Skin epidermis (tissue), 12 donors: ENCODE data around the gene FOXK2.
"Not testable (repeated sequence)": the region's sequence is repeated elsewhere in the genome, so short reads cannot be mapped to it uniquely, and the experiment has no call there.

ENCODE experiments used
- H3K27ac ChIP-seq, 21 experiments: fragments of 200-600 bp; sonication (generic) in 11 of 21; one replicate each; pipeline ENCODE4 v1.5.0; 2020; ENCODE audit warnings: mild to moderate bottlenecking in 3 of 21, inconsistent platforms in 2 of 21, moderate library complexity in 2 of 21
- H3K4me3 ChIP-seq, 7 experiments: fragments of 200-600 bp; sonication (generic) in 2 of 7; one replicate each; pipeline ENCODE4 v1.5.0; 2020; ENCODE audit warnings: inconsistent platforms in 2 of 7, mild to moderate bottlenecking in 2 of 7, moderate library complexity in 1 of 7

FOXK2 gene

DNA sequence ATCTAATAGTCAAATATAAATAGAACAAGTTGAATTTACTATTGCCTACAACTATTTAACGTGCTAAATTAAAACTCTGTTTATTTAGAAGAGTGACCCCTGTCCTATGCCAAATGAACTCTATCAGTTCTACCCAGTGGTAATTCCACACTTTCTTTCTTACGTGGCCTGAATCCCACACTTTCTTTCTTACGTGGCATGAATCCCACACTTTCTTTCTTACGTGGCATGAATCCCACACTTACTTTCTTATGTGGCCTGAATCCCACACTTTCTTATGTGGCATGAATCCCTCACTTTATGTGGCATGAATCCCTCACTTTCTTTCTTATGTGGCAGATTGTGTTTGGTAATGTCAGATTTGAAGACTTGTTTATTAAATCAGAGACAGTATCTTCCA is 6.2 kb downstream of the FOXK2 start:
- peak overlapping the region in 4 of 21 experiments; percentile 28 to 62 (median 42) for H3K27ac ChIP-seq

GRCh38 chr17:82527898-82528297 is 8.4 kb downstream of the FOXK2 start:
- H3K4me3 ChIP-seq, result no peak overlapping the region
- H3K27ac ChIP-seq, result peak overlapping the region in 7 of 21 experiments; percentile 0 to 76 (median 58)

More for the DNA sequence above, 6.2 kb downstream of the FOXK2 start:
- H3K4me3 ChIP-seq, result no peak overlapping the region

GRCh38 chr17:82528484-82529265 is 9.1 kb downstream of the FOXK2 start:
- no peak overlapping the region for H3K4me3 ChIP-seq

DNA sequence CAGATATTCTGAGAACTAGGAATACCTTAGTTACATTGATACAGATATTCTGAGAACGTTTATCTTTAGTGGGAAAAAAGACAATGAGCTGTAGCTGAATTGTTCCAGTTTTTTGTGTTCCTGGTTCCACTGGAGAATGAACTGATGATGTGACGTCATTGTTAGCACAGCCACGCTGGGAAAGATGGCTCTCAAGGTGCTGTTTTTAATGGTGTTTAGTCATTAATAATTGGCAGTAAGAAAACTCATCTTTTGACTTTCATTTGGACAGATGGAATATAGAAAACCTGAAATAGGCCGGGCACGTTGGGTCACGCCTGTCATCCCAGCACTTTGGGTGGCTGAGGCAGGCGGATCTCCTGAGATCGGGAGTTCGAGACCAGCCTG is 10.4 kb downstream of the FOXK2 start:
- Histone ChIP-seq H3K27ac (peak overlapping the region in 9 of 21 experiments; percentile 13 to 67 (median 45)), H3K4me3 (no peak overlapping the region)

More at GRCh38 chr17:82528484-82529265, 9.1 kb downstream of the FOXK2 start:
- H3K27ac ChIP-seq, result peak overlapping the region in 14 of 21 experiments; percentile 8 to 76 (median 52)

DNA sequence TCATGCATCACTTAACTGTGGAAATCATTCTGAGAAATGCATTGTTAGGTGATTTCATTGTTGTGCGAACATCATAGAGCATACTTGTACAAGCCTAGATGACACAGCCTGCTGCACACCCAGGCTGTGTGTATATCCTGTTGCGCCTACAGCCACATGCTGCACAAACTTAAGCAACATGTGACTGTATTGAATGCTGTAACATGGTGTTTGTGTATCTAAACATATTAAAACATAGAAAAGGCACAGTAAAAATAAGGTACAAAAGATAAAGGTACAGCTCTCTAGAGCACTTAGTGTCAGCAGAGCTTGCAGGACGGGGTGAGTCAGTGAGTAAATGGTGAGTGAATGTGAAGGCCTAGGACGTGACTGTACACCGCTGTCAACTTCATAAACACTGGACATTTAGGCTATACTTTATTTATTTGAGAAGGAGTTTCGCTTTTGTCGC is 11.9 kb downstream of the FOXK2 start:
- H3K27ac ChIP-seq, result peak overlapping the region in 6 of 21 experiments; percentile 8 to 54 (median 32)
- no peak overlapping the region for H3K4me3 ChIP-seq

DNA sequence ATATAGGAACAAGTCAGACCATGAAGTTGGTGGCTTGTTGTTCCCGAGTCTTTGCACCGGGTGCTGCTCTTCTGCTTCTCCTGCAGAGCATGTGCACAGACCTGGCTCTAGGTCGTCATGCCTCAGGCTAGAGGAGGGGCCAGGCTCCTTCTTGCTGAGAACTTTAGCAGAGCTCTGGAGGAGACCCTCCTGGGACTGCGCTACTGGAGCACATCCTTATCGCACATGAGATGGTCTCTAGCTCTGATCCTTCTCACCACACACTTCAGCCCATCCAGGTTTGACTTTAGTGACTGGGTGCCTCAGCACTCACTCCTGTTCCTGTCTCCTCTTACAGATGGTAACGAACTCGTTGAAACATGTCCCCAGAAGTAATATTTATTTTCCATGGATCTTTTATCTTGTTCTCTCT is 14.9 kb downstream of the FOXK2 start:
- Histone ChIP-seq H3K27ac (peak overlapping the region in 14 of 21 experiments; percentile 1 to 89 (median 81)), H3K4me3 (no peak overlapping the region)

DNA sequence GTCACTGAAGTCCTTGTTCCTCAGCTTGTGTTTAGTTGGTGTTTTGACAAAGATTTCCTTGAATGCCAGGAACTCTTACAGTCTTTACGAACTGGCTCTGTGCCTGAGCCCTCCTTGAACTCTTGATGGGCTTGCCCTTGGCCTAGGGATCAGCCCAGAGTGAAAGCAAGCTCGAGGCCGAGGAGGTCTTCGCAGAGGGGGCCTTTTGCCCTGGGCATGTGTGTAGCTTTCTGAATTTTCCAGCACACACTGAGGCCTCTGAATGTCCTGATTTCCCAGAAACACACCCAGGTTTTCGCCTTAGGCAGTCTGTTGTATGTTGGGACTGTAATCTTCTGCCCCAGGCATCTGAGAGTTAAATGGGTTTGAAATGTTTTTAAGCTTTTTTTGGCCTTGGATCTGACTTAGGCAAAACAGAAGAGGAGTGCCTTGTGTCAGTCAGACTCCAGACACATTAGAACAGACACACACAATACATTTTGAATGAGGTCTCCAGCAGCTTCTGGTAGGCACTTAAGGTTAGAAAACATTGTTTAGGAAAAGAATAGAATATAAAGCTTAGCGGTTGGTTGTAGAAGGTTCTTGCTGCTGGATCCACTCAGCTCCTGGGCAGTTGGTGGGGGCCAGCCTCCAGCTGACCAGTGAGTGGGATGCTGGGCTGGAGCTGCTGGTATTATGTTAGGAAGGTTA is 17.1 kb downstream of the FOXK2 start:
- peak overlapping the region in 20 of 21 experiments; percentile 57 to 89 (median 82) for H3K27ac ChIP-seq
- no peak overlapping the region for H3K4me3 ChIP-seq

DNA sequence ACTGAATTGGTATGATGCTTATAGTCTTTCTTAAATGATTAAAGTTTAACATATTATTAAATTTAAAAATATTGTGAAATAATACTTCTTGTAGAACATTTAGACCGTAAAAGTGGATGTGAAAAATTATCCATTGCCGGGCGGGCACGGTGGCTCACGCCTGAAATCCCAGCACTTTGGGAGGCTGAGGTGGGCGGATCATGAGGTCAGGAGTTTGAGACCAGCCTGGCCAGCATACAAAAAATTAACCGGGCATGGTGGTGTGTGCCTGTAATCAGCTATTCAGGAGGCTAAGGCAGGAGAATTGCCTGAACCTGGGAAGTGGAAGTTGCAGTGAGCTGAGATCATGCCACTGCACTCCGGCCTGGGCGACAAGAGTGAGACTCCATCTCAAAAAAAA is 17.7 kb downstream of the FOXK2 start:
- peak overlapping the region in 19 of 21 experiments; percentile 57 to 89 (median 82) for H3K27ac ChIP-seq
- not testable (repeated sequence) for H3K4me3 ChIP-seq

GRCh38 chr17:82539076-82539475 is 19.5 kb downstream of the FOXK2 start:
- H3K4me3 ChIP-seq, result not testable (repeated sequence)
- H3K27ac ChIP-seq, result peak overlapping the region in 7 of 21 experiments; percentile 34 to 88 (median 78)

DNA sequence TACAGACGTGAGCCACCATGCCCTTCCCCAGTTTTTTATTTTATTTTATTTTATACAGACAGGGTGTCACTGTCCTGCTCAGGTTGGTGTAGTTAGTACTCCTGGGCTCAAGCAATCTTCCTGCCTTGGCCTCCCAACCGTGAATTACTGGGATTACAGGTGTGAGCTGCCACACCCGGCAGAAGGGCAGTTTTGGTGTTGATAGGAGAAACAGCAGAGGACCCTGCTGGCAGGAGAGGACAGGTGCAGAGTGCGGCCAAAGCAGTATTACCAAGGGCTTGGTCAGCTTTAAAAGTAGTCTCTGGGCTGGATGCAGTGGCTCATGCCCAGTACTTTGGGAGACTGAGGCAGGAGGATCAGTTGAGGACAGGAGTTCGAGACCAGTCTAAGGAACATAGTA is 22.9 kb downstream of the FOXK2 start:
- Histone ChIP-seq H3K27ac (no peak overlapping the region), H3K4me3 (no peak overlapping the region)

GRCh38 chr17:82544431-82545070 is 25.0 kb downstream of the FOXK2 start:
- peak overlapping the region in 4 of 21 experiments; percentile 15 to 64 (median 50) for H3K27ac ChIP-seq

DNA sequence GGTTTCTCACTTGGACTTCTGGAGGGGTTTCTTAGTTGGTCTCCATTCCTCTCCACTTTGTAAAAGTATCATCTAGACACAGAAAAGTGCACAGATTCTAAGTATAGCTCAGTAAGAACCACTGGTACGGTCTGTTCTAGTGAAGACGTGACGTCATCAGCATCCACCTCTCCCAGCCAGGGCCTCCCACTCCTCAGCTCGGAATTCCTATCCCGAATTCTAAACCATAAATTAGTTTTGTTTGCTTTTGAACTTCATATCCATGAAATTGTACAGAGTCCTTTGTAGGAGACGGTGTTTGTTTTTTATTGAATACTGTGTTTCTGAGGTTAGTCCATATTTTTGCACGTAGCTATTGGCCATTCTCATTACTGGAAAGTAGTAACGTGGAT is 25.5 kb downstream of the FOXK2 start:
- H3K4me3 ChIP-seq, result no peak overlapping the region
- H3K27ac ChIP-seq, result peak overlapping the region in 2 of 21 experiments; percentile 41 to 64

More at GRCh38 chr17:82544431-82545070, 25.0 kb downstream of the FOXK2 start:
- H3K4me3 ChIP-seq, result no peak overlapping the region

DNA sequence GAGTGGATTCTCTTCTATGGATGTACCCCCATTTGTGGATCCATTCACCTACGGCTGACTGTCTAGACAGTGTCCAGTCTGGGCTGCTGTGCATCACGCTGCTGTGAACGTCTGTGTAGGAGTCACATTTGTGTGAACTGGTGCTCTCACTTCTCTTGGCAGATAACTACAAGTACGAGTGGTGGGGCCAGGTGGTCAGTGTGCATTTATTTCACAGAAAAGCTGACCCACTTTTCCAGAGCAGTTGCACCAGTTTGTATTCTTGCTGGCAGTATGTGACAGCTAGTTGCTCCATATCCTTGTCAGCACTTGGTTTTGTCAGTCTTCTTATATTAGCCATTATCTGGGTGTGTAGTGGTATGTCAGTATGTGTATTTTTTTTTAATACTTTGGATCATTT is 28.4 kb downstream of the FOXK2 start:
- no peak overlapping the region for H3K4me3 ChIP-seq
- no peak overlapping the region for H3K27ac ChIP-seq

DNA sequence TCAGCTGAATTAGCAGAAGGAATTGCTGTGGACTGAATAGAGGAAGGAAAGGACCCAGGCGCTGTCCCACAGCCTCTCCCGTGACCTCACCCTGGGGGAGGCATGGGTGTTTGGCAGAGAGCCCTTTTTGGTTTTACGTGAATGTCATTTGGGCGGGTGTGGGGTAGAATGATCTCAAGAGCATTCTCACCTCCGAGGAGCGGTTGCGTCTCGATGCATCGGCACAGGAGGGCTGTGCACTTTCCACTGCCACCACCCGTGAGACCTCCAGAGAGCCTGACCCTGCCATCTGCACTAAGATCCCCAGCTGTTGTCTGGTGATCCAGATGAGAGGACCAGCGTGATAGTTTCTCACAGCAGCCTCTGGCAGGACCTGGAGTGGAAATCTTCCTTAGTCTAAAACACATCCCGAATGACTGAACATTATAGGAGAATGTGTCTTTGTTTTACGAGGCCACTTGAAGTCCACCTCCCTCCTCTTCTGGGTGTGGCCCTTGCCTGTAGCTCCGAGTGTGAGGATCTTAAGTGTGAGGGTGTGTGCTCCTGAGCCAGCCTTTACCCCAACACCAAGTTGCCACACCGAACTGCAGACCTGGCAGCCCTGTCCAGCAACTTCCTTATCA is 29.3 kb downstream of the FOXK2 start:
- Histone ChIP-seq H3K27ac (peak overlapping the region in 10 of 21 experiments; percentile 17 to 70 (median 46)), H3K4me3 (no peak overlapping the region)

DNA sequence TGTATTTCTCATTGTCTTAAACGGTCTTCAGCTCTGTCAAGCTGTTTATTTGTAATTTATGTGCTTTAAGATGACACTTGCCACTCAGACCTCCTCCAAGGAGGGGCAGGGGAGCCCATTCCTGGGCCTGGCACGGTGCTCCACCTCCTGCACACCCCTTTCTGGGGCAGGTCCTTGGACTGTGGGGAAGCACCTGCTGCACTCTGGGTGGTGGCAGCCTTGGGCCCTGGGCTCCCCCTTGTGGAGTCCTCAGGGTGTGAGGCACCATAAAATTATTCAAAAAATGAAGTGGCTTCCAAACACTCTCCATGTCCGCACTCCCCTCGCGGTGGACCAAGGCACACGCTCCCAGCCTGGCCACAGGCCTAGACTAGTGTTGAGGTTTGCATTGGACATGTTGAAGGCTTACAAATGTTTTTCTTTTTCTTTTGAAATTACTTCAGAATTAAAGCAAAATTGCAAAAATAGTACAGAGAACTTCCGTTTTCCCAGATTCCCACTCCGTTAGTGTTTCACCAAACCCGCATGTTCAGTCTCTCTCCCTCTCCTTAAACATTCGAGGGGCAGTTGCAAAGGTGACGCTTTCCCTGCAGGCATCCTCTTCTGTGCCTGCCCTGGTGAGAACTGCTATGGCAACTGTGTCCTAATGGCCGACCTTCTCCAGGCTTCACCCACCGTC is 32.4 kb downstream of the FOXK2 start:
- H3K27ac ChIP-seq, result peak overlapping the region in 2 of 21 experiments; percentile 10 to 28
- no peak overlapping the region for H3K4me3 ChIP-seq

DNA sequence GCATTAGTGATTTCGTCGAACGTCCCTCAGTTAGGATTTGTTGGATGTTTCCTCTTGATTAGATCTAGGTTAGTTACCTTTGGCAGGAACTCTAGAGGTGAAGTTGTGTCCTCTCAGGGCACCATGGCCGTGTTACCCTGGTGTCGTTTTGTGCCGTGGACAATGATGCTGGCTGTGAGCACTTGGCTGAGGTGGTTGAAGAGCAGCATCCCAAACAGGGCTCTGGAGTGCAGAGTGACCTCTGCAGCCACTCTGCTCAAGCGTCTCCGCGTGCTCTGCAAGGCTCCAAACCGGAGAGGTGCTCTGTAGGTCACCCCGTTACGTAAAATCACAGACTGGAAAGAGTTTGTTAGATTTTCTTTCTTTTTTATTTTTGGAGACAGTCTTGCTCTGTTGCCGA is 33.0 kb downstream of the FOXK2 start:
- no peak overlapping the region for H3K4me3 ChIP-seq
- H3K27ac ChIP-seq, result peak overlapping the region in 1 of 21 experiments; percentile 10

DNA sequence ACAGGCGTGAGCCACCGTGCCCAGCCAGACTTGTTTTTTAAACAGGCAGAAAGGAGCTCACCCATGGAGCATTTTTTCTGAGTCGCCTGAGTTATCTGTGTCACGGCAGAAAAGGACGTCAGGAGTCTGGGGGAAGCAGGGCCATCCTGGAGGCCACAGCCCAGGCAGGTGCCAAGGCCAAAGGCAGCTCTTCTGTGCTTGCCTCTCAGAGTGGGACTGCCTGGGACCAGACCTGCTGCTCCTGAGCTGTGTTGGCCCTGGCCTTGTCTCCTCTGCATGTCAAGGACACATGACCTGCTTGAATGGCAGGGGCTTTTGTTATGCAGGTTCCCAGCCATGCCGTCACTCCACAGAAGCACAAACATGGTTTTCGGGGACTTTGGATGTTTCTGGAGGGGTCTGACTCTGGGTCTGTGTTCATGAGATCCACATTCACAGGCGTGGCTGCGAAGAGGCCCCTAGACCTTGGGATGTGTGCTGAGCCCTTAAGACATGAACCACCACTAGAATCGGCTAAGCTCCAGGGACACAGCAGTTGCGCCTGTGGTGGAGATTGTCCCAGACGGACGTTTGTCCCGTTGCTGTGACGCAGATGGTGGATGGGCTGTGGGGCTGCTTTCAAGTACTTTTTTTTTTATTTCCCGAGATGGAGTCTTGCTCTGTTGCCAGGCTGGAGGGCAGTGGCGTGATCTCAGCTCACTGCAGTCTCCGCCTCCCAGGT is 33.8 kb downstream of the FOXK2 start:
- H3K27ac ChIP-seq, result peak overlapping the region in 4 of 21 experiments; percentile 5 to 66 (median 34)
- no peak overlapping the region for H3K4me3 ChIP-seq

GRCh38 chr17:82557510-82557909 is 38.0 kb downstream of the FOXK2 start:
- not testable (repeated sequence) for H3K4me3 ChIP-seq

More at GRCh38 chr17:82557510-82557909, 38.0 kb downstream of the FOXK2 start:
- not testable (repeated sequence) for H3K27ac ChIP-seq
